ENCODE results near the gene SOWAHA. TPM values are rescaled to one million over a fixed set of nuclear protein-coding genes. Genes with fewer than 3 reads are reported as not detected.
"Not testable (repeated sequence)": the region's sequence is repeated elsewhere in the genome, so short reads cannot be mapped to it uniquely, and the experiment has no call there.

SOWAHA gene
- total RNA-seq, 1 donor from 2014 or later = not detected

GRCh38 chr5:132853323-132853722, 40.2 kb downstream of the SOWAHA start:
- Histone ChIP-seq H3K4me3 (no peak overlapping the region), H3K36me3 (no peaks in the 10 kb centered on the region), H3K9me3 (no peaks in the 10 kb centered on the region), H3K27ac (no peak overlapping the region), H3K4me1 (no peaks in the 10 kb centered on the region), H3K27me3 (no peaks in the 10 kb centered on the region)
- no peak for DNase-seq (ENCODE audit: low spot score in 2 of 2)
- intact Hi-C loops (cut with DNase I) = no loop called here
- TF ChIP-seq CTCF (IDR thresholded peaks at IDR 0.05) = no peak

- Histone ChIP-seq H3K4me3 (no peak overlapping the region), H3K9me3 (no peaks in the 10 kb centered on the region), H3K27ac (no peak overlapping the region), H3K36me3 (no peaks in the 10 kb centered on the region), H3K4me1 (no peaks in the 10 kb centered on the region), H3K27me3 (no peaks in the 10 kb centered on the region)
- intact Hi-C loops (cut with DNase I) = no loop called here
- no peak for TF ChIP-seq CTCF (IDR thresholded peaks at IDR 0.05)
- DNase-seq (ENCODE audit: low spot score in 2 of 2) = no peak
Observed at GRCh38 chr5:132853790-132854189, 40.7 kb downstream of the SOWAHA start.

- TF ChIP-seq CTCF (IDR thresholded peaks at IDR 0.05) = no peak
- no peaks in the 10 kb centered on the region for H3K4me1 ChIP-seq
- no peaks in the 10 kb centered on the region for H3K36me3 ChIP-seq
- no peak for DNase-seq (ENCODE audit: low spot score in 2 of 2)
- H3K27me3 ChIP-seq = no peaks in the 10 kb centered on the region
- intact Hi-C loops (cut with DNase I) = no loop called here
- no peaks in the 10 kb centered on the region for H3K9me3 ChIP-seq
- H3K27ac ChIP-seq = no peak overlapping the region
- H3K4me3 ChIP-seq = no peak overlapping the region
Observed at GRCh38 chr5:132854301-132854700, 41.2 kb downstream of the SOWAHA start.

GRCh38 chr5:132854992-132855391, 41.9 kb downstream of the SOWAHA start:
- DNase-seq (ENCODE audit: low spot score in 2 of 2); H3K4me3 ChIP-seq; H3K9me3 ChIP-seq; intact Hi-C loops (cut with DNase I); H3K4me1 ChIP-seq; H3K36me3 ChIP-seq; H3K27ac ChIP-seq; H3K27me3 ChIP-seq: not testable (repeated sequence)

GRCh38 chr5:132856011-132856410, 42.9 kb downstream of the SOWAHA start:
- no peak for TF ChIP-seq CTCF (IDR thresholded peaks at IDR 0.05)
- intact Hi-C loops (cut with DNase I) = no loop called here

GRCh38 chr5:132859889-132860437, 46.9 kb downstream of the SOWAHA start:
- no peak for DNase-seq (ENCODE audit: low spot score in 2 of 2)
- Histone ChIP-seq H3K27ac (no peak overlapping the region), H3K36me3 (no peaks in the 10 kb centered on the region), H3K9me3 (no peaks in the 10 kb centered on the region), H3K4me1 (no peaks in the 10 kb centered on the region), H3K27me3 (no peaks in the 10 kb centered on the region), H3K4me3 (no peak overlapping the region)
- intact Hi-C loops (cut with DNase I) = no loop called here
- no peak for TF ChIP-seq CTCF (IDR thresholded peaks at IDR 0.05)

More at GRCh38 chr5:132856011-132856410, 42.9 kb downstream of the SOWAHA start:
- Histone ChIP-seq H3K4me3 (no peak overlapping the region), H3K4me1 (no peaks in the 10 kb centered on the region), H3K36me3 (no peaks in the 10 kb centered on the region), H3K9me3 (no peaks in the 10 kb centered on the region), H3K27me3 (no peaks in the 10 kb centered on the region), H3K27ac (no peak overlapping the region)
- no peak for DNase-seq (ENCODE audit: low spot score in 2 of 2)

Measured in ascending aorta (tissue), 2 donors.